ENCODE measurements around the gene ANXA6.

ANXA6 gene

GRCh38 chr5:151151793-151152192, 5.8 kb downstream of the ANXA6 start:
- DNase-seq (ENCODE audit: low read depth) = peak; percentile 58

- no peak for DNase-seq (ENCODE audit: low read depth)
Observed at GRCh38 chr5:151151263-151151660, 6.3 kb downstream of the ANXA6 start.

- no peak for DNase-seq (ENCODE audit: low read depth)
Observed at GRCh38 chr5:151150471-151151262, 6.9 kb downstream of the ANXA6 start.

- no peak for DNase-seq (ENCODE audit: low read depth)
Observed at GRCh38 chr5:151148583-151148982, 9.0 kb downstream of the ANXA6 start.

GRCh38 chr5:151147033-151147432, 10.5 kb downstream of the ANXA6 start:
- DNase-seq (ENCODE audit: low read depth) = no peak

- DNase-seq (ENCODE audit: low read depth) = no peak
Observed at GRCh38 chr5:151146061-151146460, 11.5 kb downstream of the ANXA6 start.

- no peak for DNase-seq (ENCODE audit: low read depth)
Observed at GRCh38 chr5:151144922-151145321, 12.7 kb downstream of the ANXA6 start.

- no peak for DNase-seq (ENCODE audit: low read depth)
Observed at GRCh38 chr5:151144275-151144674, 13.3 kb downstream of the ANXA6 start.

- DNase-seq (ENCODE audit: low read depth) = no peak
Observed at GRCh38 chr5:151143645-151144044, 13.9 kb downstream of the ANXA6 start.

GRCh38 chr5:151142933-151143332, 14.6 kb downstream of the ANXA6 start:
- no peak for DNase-seq (ENCODE audit: low read depth)

- no peak for DNase-seq (ENCODE audit: low read depth)
Observed at GRCh38 chr5:151141535-151141934, 16.0 kb downstream of the ANXA6 start.

GRCh38 chr5:151140686-151141459, 16.7 kb downstream of the ANXA6 start:
- DNase-seq (ENCODE audit: low read depth) = no peak

- no peak for DNase-seq (ENCODE audit: low read depth)
Observed at GRCh38 chr5:151139646-151140045, 17.9 kb downstream of the ANXA6 start.

GRCh38 chr5:151139015-151139414, 18.6 kb downstream of the ANXA6 start:
- DNase-seq (ENCODE audit: low read depth) = no peak

GRCh38 chr5:151138114-151138513, 19.5 kb downstream of the ANXA6 start:
- DNase-seq (ENCODE audit: low read depth) = no peak

- no peak for DNase-seq (ENCODE audit: low read depth)
Observed at GRCh38 chr5:151137067-151137825, 20.3 kb downstream of the ANXA6 start.

GRCh38 chr5:151134228-151134627, 23.4 kb downstream of the ANXA6 start:
- no peak for DNase-seq (ENCODE audit: low read depth)

GRCh38 chr5:151132963-151133362, 24.6 kb downstream of the ANXA6 start:
- no peak for DNase-seq (ENCODE audit: low read depth)

GRCh38 chr5:151130922-151131891, 26.4 kb downstream of the ANXA6 start:
- no peak for DNase-seq (ENCODE audit: low read depth)

GRCh38 chr5:151130235-151130921, 27.2 kb downstream of the ANXA6 start:
- no peak for DNase-seq (ENCODE audit: low read depth)

GRCh38 chr5:151128817-151129216, 28.8 kb downstream of the ANXA6 start:
- DNase-seq (ENCODE audit: low read depth) = no peak

Data from stromal cell of bone marrow (primary cell).